ENCODE measurements around the gene ZBTB21. TPM values are rescaled to one million over a fixed set of nuclear protein-coding genes. Genes with fewer than 3 reads are reported as not detected.
A peak's percentile ranks its signal among the peaks of the same experiment; 100 is the strongest.

ZBTB21 gene
- total and polyA plus RNA-seq, 2 of the 8 experiments (the other 6 are each of a cell fraction or from before 2014, with no cell fraction given): 3.9 to 17.8 TPM

DNA sequence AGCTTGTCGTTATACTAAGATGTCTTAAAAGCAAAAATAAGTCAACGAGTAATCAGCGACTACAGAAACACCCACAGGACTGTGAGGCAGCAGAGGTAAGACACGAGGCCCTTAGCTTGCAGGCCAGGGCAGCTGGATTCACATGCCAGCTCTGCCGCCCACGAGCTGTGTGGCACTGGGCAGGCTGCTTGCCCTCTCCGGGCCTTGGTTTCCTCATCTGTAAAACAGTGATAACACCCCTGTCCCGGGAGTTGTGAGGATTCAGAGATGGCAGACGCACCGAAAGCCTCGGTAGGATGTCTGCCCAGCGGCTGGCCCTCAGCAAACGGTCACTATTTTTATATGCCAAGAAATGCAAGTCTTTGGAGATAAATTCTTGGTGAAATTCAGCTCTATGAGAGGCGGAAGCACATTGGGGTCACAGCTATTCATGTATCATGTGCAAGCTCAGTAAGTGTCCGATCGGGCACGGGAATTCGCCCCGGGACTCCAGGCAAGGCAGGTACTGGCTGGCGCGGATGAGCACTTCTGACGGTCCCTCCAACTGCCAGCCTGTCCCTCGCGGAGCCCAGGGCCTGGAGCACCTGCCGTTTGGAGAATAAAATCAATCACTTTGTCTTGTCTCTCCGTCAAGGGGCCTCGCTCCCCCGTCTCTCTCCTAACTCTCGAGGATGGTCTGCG lies 57.5 kb downstream of the ZBTB21 start:
- Histone ChIP-seq H4K8ac (ENCODE audit: extremely low read depth, insufficient read depth, low read length) (no peak overlapping the region), H3K23me2 (ENCODE audit: low read depth, low read length) (peaks cover 22% of the 10 kb centered on the region; the same call in 1 of the 2 replicates), H4K5ac (ENCODE audit: insufficient read length, low read depth, low read length) (no peak overlapping the region), H3K9ac (replicated peaks in 1 of 4; ENCODE audit: extremely low read depth in 1 of 4, low read depth in 3 of 4, low read length in 3 of 4) (no peak overlapping the region; a peak in 1 of 7 replicates), H3K14ac (ENCODE audit: insufficient read length) (no peak overlapping the region), H3K4me2 (ENCODE audit: insufficient read depth in 1 of 2, low read depth in 2 of 2, low read length in 2 of 2) (peak overlapping the region; percentile 64 to 88), H2BK12ac (ENCODE audit: low read depth, low read length) (no peak overlapping the region), H3K79me1 (ENCODE audit: low read depth, low read length) (no peaks in the 10 kb centered on the region; the same call in none of the 2 replicates), H3K9me3 (ENCODE audit: insufficient read depth in 2 of 2, low read depth in 1 of 2, low read length in 1 of 2) (no peaks in the 10 kb centered on the region), H2BK120ac (replicated peaks; ENCODE audit: low read depth, low read length) (no peak overlapping the region), H3K79me2 (ENCODE audit: control insufficient read depth in 1 of 2, insufficient read depth in 2 of 2, low read length in 2 of 2) (peaks cover 0 to 10% of the 10 kb centered on the region in 2 experiments; a peak in 2 of 4 replicates), H3K4me3 (ENCODE audit: extremely low read depth in 1 of 4, insufficient read depth in 2 of 4, low read depth in 3 of 4, low read length in 4 of 4) (peak overlapping the region; percentile 47 to 79 (median 54)), H4K20me1 (replicated peaks in 1 of 2; ENCODE audit: control insufficient read depth in 1 of 2, insufficient read depth in 2 of 2, low read length in 2 of 2) (peaks cover 4 to 16% of the 10 kb centered on the region in 2 experiments), H2AK5ac (ENCODE audit: low read depth, low read length) (no peak overlapping the region), H3K4ac (replicated peaks; ENCODE audit: insufficient read length, low read depth, low read length) (no peak overlapping the region), H2BK15ac (ENCODE audit: low read length) (0 out of 2 replicates have a peak overlapping the region, but pooled peaks have one; percentile 29), H3K27me3 (replicated peaks in 1 of 4; ENCODE audit: control insufficient read depth in 3 of 4, extremely low read depth in 1 of 4, insufficient read depth in 3 of 4, low read length in 3 of 4) (peaks cover 0 to 16% (median 13%) of the 10 kb centered on the region in 4 experiments; a peak in 6 of 7 replicates), H3K4me1 (replicated peaks in 1 of 4; ENCODE audit: control insufficient read depth in 3 of 4, insufficient read depth in 4 of 4, low read length in 3 of 4) (peaks cover 0 to 30% (median 22%) of the 10 kb centered on the region in 4 experiments; a peak in 6 of 7 replicates), H3K36me3 (ENCODE audit: control insufficient read depth in 2 of 4, insufficient read depth in 4 of 4, low read length in 3 of 4) (no peaks in the 10 kb centered on the region), H3K18ac (ENCODE audit: extremely low read depth, low read length) (no peak overlapping the region), H2BK20ac (ENCODE audit: low read length) (no peak overlapping the region), H2AFZ (ENCODE audit: low read length) (no peak overlapping the region), H3K56ac (replicated peaks; ENCODE audit: insufficient read length, low read depth, low read length) (no peak overlapping the region), H3K27ac (ENCODE audit: low read depth, low read length) (no peak overlapping the region), H2BK5ac (ENCODE audit: low read depth, low read length) (no peak overlapping the region), H4K91ac (replicated peaks; ENCODE audit: insufficient read length, low read length) (no peak overlapping the region), H3K23ac (ENCODE audit: insufficient read length) (no peak overlapping the region)
- CTCF ChIA-PET (ENCODE audit: partially characterized antibody): interaction anchor here (0.7 to 1.3 kb wide), 7 partner anchors 9 to 155 kb away, joined by 3 to 8 read pairs (median 3); no protein-coding TSS in a partner anchor
- DNase-seq (ENCODE audit: low read depth in 1 of 2, low spot score in 2 of 2) (no peak), FAIRE-seq (no peak)
- POLR2A ChIA-PET (ENCODE audit: partially characterized antibody): interaction anchor here (0.6 to 1.8 kb wide), 3 partner anchors 9 to 11 kb away, joined by 3 to 7 read pairs (median 3); no protein-coding TSS in a partner anchor
- no peak for TF ChIP-seq SP1 (IDR thresholded peaks at IDR 0.05; ENCODE audit: low read depth, low read length)
- TF ChIP-seq EZH2 (IDR thresholded peaks at IDR 0.05; ENCODE audit: low read depth, low read length, severe bottlenecking): peak; percentile 31
- no peak for TF ChIP-seq ATF2 (IDR thresholded peaks at IDR 0.05; ENCODE audit: low read length)
- no peak for TF ChIP-seq NRF1 (IDR thresholded peaks at IDR 0.05; ENCODE audit: low read depth, low read length)
- TF ChIP-seq PHF8 (conservative IDR thresholded peaks at IDR 0.05; ENCODE audit: low read depth, low read length): no peak
- TF ChIP-seq CHD2 (IDR thresholded peaks at IDR 0.05; ENCODE audit: low read length): no peak
- no peak for TF ChIP-seq SIX5 (IDR thresholded peaks at IDR 0.05; ENCODE audit: low read depth, low read length)
- 48% methylated on average over 30 of the region's 30 CpGs; no CpG with 5 or more reads in 1 of the 2 experiments for WGBS, 2 experiments (ENCODE audit: extremely low coverage in 1 of 2, insufficient coverage in 1 of 2, insufficient read length in 1 of 2, insufficient replicate concordance in 2 of 2, low coverage in 1 of 2, low lambda C conversion rate in 2 of 2, missing lambda C conversion rate in 1 of 2)
